KOPT-K1 (cell line): Measurements from ENCODE around the gene LRRC10.
"Not testable (repeated sequence)": the region's sequence is repeated elsewhere in the genome, so short reads cannot be mapped to it uniquely, and the experiment has no call there.

Experiments
- H3K27ac ChIP-seq: fragments of 200-600 bp; sonication (generic); 2 replicates; pipeline ENCODE4 v1.5.1; 2016; ENCODE audit warnings: antibody characterized with exemption, mild to moderate bottlenecking, low read depth, low read length; ENCODE audit not compliant: poor library complexity, severe bottlenecking
- H3K36me3 ChIP-seq: fragments of 200-600 bp; sonication (generic); 2 replicates; pipeline ENCODE4 v1.5.1; 2017; ENCODE audit warnings: antibody characterized with exemption, mild to moderate bottlenecking, low read length, moderate library complexity; ENCODE audit not compliant: insufficient read depth
- H3K9me3 ChIP-seq: fragments of 200-600 bp; sonication (generic); 2 replicates; pipeline ENCODE4 v1.5.1; 2017; ENCODE audit warnings: antibody characterized with exemption, low read length, mild to moderate bottlenecking; ENCODE audit not compliant: insufficient read depth, poor library complexity, severe bottlenecking

Gene LRRC10

DNA sequence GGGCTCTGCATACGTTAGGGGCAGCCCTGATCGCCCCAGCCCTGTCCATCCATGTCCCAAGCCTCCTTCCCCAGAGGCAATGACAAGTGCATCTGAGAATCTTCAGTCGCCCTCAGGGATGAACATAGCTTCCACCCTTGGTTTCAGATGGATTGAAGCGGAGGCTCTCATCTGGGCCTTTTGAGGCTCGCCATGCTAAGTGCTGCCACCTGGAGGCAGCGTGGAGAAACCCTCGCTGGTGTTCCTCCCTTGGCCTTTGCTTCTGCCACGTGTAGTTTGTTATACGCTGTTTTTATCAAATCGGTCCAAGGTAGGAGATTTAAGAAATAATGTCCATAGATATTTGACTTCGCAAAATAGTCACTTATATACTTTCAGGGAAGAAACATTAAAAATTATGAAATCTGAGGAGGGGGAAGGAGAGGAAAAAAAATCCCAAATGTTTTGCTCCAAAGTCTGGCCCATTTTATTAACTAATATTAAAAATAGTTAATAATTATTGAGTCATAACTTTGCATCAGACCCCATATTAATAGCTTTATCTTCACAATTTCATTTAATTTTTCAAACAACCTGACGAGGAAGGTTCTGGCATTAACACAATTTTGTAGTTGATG is 28.8 kb upstream of the LRRC10 start:
- Histone ChIP-seq H3K36me3 (no peaks in the 10 kb centered on the region), H3K27ac (no peak overlapping the region), H3K9me3 (no peaks in the 10 kb centered on the region)

DNA sequence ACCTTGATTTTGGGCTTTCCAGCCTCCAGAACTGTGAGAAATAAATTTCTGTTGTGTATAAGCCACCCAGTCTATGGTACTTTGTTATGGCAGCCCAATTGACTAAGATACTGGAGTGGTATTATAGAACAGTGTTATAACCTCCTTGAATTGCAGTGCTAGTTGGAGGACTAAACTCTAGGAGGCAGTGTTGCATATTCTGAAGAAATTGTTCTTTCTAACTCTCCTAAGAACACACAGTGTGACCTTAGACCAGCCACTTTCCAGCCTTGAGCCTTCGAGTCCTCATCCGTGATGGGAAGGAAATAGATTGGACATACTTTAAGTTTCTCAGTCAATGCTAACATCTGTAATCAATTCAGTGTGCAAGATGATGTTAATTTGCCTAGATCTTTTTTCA is 22.4 kb upstream of the LRRC10 start:
- Histone ChIP-seq H3K36me3 (no peaks in the 10 kb centered on the region), H3K27ac (no peak overlapping the region), H3K9me3 (no peaks in the 10 kb centered on the region)

DNA sequence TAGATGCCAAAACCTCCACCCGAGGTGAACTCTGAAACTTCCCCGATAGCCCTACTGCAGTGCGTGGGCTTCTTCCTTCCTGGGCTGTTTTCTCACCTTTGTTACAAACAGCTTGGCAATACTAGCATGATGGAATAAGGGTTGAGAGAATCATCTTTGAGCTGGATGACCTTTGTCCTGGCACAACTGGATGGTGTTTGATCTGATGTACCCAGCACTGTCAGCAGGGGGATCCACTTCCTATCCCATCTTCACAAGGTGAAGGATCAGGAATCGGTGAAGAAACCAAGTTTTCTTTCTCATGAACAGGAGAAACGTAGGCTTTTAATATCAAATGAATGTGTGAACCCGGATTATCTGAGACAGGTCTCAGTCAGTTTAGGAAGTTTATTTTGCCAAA is 19.5 kb upstream of the LRRC10 start:
- H3K27ac ChIP-seq: no peak overlapping the region
- no peaks in the 10 kb centered on the region for H3K9me3 ChIP-seq
- H3K36me3 ChIP-seq: no peaks in the 10 kb centered on the region

DNA sequence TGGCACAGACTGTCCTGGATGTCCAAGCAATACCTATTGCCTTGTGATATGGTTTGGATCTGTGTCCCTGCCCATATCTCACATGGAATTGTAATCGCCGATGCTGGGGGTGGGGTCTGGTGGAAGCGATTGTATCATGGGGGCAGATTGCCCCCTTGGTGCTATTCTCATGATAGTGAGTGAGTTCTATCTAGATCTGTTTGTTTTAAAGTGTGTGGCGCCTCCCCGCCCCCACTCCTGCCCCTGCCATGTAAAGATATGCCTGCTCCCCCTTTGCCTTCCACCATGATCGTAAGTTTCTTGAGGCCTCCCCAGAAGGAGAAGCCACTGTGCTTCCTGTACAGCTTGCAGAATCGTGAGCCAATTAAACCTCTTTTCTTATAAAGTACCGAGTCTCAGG is 16.8 kb upstream of the LRRC10 start:
- H3K9me3 ChIP-seq: no peaks in the 10 kb centered on the region
- H3K27ac ChIP-seq: no peak overlapping the region
- no peaks in the 10 kb centered on the region for H3K36me3 ChIP-seq

DNA sequence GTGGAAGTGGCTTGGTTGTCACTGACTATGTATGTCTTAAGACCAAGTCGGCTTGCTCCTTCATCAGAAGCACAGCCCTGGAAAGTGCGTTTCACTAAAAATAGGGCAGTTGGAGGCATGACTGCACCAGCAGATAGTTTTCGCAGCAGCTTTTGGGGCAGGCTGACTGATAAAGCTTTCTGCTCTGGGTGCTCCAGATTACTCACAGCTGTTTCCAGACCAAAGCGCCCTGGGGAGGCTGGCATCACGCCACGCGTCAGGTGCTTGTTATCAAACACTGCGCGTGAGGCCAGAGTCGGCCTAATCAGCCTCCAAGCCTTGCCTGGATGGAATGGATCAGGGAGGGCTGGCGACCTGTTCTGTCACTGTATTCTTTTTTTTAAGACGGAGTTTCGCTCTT is 13.3 kb upstream of the LRRC10 start:
- no peaks in the 10 kb centered on the region for H3K36me3 ChIP-seq
- no peaks in the 10 kb centered on the region for H3K9me3 ChIP-seq
- H3K27ac ChIP-seq: no peak overlapping the region

DNA sequence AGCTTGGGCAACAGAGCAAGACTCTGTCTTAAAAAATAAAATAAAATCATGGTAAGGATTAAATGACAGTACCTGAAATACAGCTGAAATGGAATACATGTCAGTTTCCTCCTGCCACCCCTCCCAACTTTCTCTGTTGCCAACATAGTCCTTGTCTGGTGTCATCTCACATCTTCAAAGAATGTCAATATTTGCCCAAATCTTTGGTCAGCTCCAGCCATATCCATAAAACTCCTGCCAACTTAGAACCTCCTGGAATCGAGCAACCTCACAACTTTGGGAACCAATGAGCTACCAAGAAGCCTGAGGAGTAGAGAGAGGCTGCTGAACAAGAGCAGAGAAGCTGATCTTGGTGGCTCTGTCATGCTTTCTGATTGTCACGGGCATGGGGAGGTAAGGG is 10.8 kb upstream of the LRRC10 start:
- H3K9me3 ChIP-seq: no peaks in the 10 kb centered on the region
- no peaks in the 10 kb centered on the region for H3K36me3 ChIP-seq
- no peak overlapping the region for H3K27ac ChIP-seq

- Histone ChIP-seq H3K9me3 (no peaks in the 10 kb centered on the region), H3K36me3 (no peaks in the 10 kb centered on the region), H3K27ac (no peak overlapping the region)
Measured at GRCh38 chr12:69620921-69621320, 10.2 kb upstream of the LRRC10 start.

DNA sequence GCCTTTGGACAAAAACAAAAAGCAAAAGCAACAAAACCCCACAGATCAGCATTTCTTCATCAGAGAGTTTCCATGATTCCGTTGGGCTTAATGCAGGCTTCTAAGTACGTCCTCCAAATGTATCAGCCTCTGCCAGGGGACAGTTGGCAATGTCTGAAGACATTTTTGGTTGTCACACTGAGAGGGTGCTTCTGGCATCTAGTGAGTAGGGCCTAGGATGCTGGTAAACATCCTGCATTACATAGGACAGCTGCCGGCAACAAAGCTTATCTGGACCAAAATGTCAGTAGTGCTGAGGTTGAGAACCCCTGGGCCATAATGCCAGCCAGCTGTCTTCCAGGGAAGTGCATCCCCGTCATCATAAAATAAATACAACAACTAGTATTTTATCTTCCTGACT is 9.4 kb upstream of the LRRC10 start:
- Histone ChIP-seq H3K9me3 (no peaks in the 10 kb centered on the region), H3K36me3 (no peaks in the 10 kb centered on the region), H3K27ac (no peak overlapping the region)

DNA sequence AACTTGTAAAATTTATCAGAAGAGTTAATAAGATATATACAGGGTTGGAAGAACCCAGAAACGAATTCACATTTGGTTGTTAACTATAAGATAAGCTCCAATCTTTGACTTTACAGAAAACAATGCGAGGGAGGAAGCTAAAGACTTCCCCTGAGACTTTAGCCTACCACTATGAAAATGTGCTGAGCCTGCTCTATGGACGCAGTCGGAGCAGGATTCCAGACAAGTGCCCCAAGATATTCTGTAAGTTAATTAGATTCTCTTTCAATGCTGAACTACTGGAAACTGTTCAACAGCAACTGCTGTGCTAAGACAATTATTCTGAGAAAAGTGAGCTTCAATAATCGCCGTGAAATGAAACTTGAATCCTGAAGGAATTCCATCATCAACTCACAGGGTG is 8.3 kb upstream of the LRRC10 start:
- Histone ChIP-seq H3K27ac (no peak overlapping the region), H3K36me3 (no peaks in the 10 kb centered on the region)

DNA sequence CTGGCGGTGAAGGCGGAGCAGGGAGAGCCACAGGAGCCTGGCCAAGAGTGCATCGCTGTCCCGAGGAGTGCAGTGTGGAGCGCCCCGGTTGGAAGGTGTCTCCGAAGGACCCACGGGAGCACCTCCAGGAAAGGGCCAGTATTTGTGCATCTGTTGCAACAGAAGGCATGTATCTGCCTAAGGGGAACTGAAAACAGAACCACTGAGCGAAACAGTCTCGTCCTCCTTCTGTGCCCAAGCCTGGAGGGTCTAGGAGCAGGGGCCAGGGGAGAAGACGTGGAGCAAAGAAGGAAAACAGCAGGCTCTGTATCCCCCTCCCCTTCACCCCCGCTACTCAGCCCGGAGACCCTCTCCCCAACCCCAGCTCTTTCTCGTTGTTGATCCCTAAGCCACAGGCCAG is 5.3 kb upstream of the LRRC10 start:
- no peak overlapping the region for H3K27ac ChIP-seq
- no peaks in the 10 kb centered on the region for H3K9me3 ChIP-seq
- H3K36me3 ChIP-seq: no peaks in the 10 kb centered on the region

More for the DNA sequence above, 8.3 kb upstream of the LRRC10 start:
- H3K9me3 ChIP-seq: no peaks in the 10 kb centered on the region

- no peaks in the 10 kb centered on the region for H3K36me3 ChIP-seq
- no peak overlapping the region for H3K27ac ChIP-seq
- no peaks in the 10 kb centered on the region for H3K9me3 ChIP-seq
Measured at GRCh38 chr12:69613351-69613750, 2.6 kb upstream of the LRRC10 start.

DNA sequence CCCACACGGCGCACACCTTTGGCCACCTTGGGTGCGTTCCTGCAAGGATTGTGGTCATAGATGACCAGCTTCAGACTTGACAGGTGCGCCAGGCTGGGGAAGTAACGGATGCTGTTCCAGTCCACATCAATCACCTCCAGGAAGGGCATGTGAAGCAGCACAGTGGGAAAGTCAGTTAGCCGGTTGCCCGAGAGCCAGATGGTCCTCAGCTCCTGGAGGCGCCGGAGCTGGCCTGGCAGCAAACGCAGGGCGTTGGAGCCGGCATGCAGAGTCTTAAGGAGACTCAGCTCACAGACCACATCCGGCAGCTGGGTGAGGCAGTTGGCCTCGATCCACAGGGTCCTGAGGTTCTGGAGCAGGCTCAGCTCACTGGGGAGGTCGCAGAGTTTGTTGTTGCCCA is 581 bp downstream of the LRRC10 start:
- no peaks in the 10 kb centered on the region for H3K36me3 ChIP-seq
- H3K27ac ChIP-seq: no peak overlapping the region
- no peaks in the 10 kb centered on the region for H3K9me3 ChIP-seq

DNA sequence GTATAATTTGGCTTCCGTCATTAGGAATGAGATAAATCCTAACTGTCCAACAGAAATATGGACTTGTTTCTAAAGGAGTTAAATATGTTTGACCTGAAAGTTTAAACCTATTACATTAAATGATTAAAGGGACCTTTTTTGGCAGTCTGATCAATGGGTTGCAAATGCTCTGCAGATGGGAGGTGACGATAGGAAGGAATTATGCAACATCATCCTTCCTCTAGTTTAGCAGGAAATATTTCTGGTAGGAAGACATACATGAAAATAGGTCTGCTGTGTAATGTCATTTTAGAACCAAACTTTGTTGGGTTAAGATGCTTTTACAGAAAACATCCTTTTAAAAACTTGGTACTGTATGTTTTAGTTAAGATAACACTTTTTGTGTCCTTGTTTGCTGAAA is 2.6 kb downstream of the LRRC10 start:
- H3K9me3 ChIP-seq: peaks cover 3% of the 10 kb centered on the region
- H3K36me3 ChIP-seq: peaks cover 5% of the 10 kb centered on the region
- no peak overlapping the region for H3K27ac ChIP-seq

- not testable (repeated sequence) for H3K9me3 ChIP-seq, H3K27ac ChIP-seq
- peaks cover 44% of the 10 kb centered on the region for H3K36me3 ChIP-seq
Measured at GRCh38 chr12:69604275-69604674, 6.4 kb downstream of the LRRC10 start.

- not testable (repeated sequence) for H3K9me3 ChIP-seq
- H3K36me3 ChIP-seq: peaks cover 51% of the 10 kb centered on the region
Measured at GRCh38 chr12:69603556-69603955, 7.2 kb downstream of the LRRC10 start.

DNA sequence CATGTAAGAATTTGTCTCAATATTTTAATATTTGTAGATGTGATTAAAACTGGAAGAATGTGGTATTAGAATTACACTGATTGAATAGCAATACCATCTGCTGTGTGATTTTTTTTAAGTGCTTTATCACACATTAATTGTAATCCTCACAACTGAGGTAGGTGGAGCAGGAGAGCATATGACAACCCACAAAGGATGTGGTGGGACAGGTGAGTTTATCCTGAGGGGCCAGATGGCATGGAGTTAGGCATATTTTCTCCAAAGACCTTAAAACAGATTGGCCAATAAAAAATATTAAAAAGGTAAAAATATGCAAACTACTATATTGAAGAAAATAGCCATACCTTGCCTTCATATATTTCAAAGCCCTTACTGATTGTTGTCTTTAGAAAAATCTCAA is 7.8 kb downstream of the LRRC10 start:
- Histone ChIP-seq H3K9me3 (peaks cover 3% of the 10 kb centered on the region), H3K27ac (no peak overlapping the region), H3K36me3 (peaks cover 57% of the 10 kb centered on the region)

More at GRCh38 chr12:69603556-69603955, 7.2 kb downstream of the LRRC10 start:
- H3K27ac ChIP-seq: not testable (repeated sequence)
